Hepatocyte (in vitro differentiated cells): ENCODE results near the gene SPATA31E1.

ENCODE experiments used
- CTCF ChIP-seq: fragments of 200-600 bp; sonication (generic); IDR thresholded peaks from 2 replicates; pipeline ENCODE4 v1.5.1; 2016; ENCODE audit warnings: antibody characterized with exemption, mild to moderate bottlenecking; ENCODE audit not compliant: poor library complexity
- EZH2phosphoT487 ChIP-seq: fragments of 200-600 bp; sonication (generic); IDR thresholded peaks from one replicate; pipeline ENCODE4 v1.6.1; 2018; ENCODE audit warnings: antibody characterized with exemption, mild to moderate bottlenecking, low read depth, moderate library complexity; ENCODE audit not compliant: unreplicated experiment, severe bottlenecking

DNA sequence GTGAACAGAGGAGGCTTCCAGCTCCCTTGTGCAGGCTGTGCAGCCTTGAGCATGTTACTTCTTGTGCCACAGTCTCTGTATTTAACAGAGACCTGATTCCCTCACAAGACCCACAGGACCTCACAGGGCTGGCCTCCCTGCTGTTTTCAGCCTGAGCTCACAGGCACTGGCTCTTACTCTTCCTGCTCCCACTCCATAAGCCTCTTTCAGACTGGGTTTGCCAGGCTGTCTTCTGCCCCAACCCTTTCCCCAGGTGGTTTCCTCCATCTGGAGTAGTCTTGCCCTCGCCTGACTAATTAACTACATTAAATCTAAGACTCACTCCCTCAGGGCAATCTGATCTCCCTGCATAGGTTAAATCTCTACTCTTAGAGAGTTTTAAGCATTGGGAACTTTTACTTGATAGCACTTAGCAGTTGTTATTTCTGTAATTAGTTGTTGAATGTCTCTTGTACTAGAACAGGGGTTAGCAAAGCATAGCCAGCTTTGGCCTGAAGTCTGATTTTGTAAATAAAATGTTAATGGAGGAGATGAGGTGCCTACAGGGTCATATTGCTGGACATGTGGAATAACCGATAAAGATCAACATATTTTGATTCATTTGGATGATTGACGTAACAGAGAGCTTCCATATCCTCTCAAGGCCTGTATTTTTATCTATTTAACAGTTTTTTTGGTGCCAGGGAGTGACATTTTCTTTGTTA is 28.6 kb upstream of the SPATA31E1 start:
- TF ChIP-seq CTCF (no peak), EZH2phosphoT487 (no peak)
